GM12874 (cell line): ENCODE measurements around the gene TAF6L.

Experiments
- CTCF ChIP-seq: IDR thresholded peaks from 2 replicates; pipeline ENCODE4 v1.5.1; 2011; ENCODE audit warnings: low read depth, mild to moderate bottlenecking, control low read depth, low read length, moderate library complexity; ENCODE audit not compliant: insufficient read depth

The TAF6L gene

GRCh38 chr11:62771144-62772021, at the start of gene TAF6L:
TSS of gene TAF6L (plus strand) at chr11:62771396. CDS start at chr11:62775784, 4,388 bp downstream.
- no peak for TF ChIP-seq CTCF

- TF ChIP-seq CTCF: no peak
Observed at GRCh38 chr11:62721994-62722393, 49.2 kb upstream of the TAF6L start.

GRCh38 chr11:62724171-62724570, 47.0 kb upstream of the TAF6L start:
- TF ChIP-seq CTCF: no peak

- TF ChIP-seq CTCF: no peak
Observed at GRCh38 chr11:62725646-62726045, 45.5 kb upstream of the TAF6L start.

GRCh38 chr11:62726156-62726914, 44.9 kb upstream of the TAF6L start:
- TF ChIP-seq CTCF: no peak

GRCh38 chr11:62726915-62727164, 44.4 kb upstream of the TAF6L start:
- TF ChIP-seq CTCF: no peak

GRCh38 chr11:62727165-62727871, 43.9 kb upstream of the TAF6L start, which contains the start of gene HNRNPUL2:
TSS of gene HNRNPUL2 (minus strand) at chr11:62727457. CDS start at chr11:62727156, 301 bp downstream.
- no peak for TF ChIP-seq CTCF
